Measurements from ENCODE around the gene EIF4EBP2. TPM values are rescaled to one million over a fixed set of nuclear protein-coding genes. Genes with fewer than 3 reads are reported as not detected.
A peak's percentile ranks its signal among the peaks of the same experiment; 100 is the strongest.

Gene EIF4EBP2
- polyA plus RNA-seq, 1 donor: 64.1 TPM

DNA sequence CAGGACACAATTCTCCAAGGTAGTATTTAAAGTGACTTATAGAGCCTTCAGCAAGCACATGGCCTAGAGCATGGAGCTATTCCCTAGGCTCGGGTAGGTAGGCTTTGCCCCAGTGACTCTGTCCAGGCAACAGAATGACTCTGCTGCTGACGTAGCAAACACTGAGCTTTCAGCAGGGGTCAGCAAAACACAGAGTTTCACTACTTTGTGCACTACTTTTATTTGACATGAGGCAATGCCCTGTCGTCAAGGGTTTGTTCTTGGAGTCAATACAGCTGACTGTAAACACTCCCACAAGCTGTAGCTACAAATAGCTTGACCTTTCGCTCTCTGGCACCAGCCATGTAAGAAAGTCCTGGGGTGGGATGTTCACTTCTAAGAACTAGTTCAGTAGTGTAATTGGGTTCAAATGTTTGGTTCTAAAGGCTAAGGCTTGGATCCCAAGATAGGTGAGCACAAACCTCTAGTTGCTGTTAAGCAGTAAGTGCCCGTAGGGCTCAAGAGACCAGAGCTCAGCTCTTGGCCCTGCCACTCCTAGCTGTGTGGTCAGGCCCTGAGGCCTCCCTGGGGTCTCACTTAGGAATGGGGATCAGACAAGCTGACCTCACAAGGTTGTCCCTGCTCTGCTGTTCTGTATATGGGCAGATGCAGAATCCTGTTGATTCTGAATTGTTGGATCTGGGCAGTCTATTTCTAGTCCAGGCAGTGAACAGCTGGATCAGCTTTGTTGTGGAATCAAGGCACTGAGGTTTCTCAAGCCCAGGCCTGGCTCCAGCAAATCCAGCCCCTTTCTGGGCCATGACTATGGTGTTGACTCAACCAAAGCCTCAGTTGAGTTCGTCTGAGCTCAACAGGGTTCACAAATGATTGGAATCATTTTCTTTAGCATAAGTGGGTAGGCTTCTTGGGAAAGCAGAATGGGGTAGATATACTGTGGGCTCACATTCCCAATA lies 26.8 kb downstream of the EIF4EBP2 start:
- H3K27me3 ChIP-seq (ENCODE audit: control insufficient read depth, insufficient read depth, low read length): no peaks in the 10 kb centered on the region
- WGBS (ENCODE audit: insufficient coverage, low lambda C conversion rate): no CpG with 5 or more reads among the region's 6 CpGs
- H3K9me3 ChIP-seq (ENCODE audit: control insufficient read depth, low read depth, low read length): no peaks in the 10 kb centered on the region
- peaks cover 39% of the 10 kb centered on the region for H3K36me3 ChIP-seq (ENCODE audit: control insufficient read depth, insufficient read depth, low read length)
- H3K27ac ChIP-seq (ENCODE audit: low read length): peak overlapping the region; percentile 71
- DNase-seq: peak; percentile 79 to 82
- H3K4me3 ChIP-seq (ENCODE audit: low read length): no peak overlapping the region
- H3K4me1 ChIP-seq (ENCODE audit: control insufficient read depth, insufficient read depth, low read length): peaks cover 18% of the 10 kb centered on the region

DNA sequence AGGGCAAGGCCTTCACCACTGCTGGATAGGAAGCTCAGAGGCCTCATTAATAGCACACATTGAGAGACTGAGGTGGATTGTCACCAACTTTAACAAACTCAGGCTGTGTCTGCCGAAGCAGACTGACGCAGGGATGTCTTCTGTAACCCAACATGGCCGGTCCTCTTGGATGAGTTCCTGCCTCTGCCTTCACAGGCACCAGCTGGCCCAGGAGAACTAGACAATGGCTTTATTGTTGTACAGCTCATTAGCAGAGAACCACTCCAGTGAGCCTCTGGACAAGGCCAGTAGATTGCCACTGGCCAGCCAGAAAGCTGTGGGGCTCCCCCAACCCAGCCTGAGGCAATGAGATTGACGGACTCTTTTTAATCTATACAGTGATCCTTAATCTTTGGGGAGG lies 28.2 kb downstream of the EIF4EBP2 start:
- Histone ChIP-seq H3K9me3 (ENCODE audit: control insufficient read depth, low read depth, low read length) (no peaks in the 10 kb centered on the region), H3K36me3 (ENCODE audit: control insufficient read depth, insufficient read depth, low read length) (peaks cover 30% of the 10 kb centered on the region), H3K4me3 (ENCODE audit: low read length) (no peak overlapping the region), H3K27me3 (ENCODE audit: control insufficient read depth, insufficient read depth, low read length) (no peaks in the 10 kb centered on the region), H3K27ac (ENCODE audit: low read length) (no peak overlapping the region), H3K4me1 (ENCODE audit: control insufficient read depth, insufficient read depth, low read length) (peaks cover 18% of the 10 kb centered on the region)
- no peak for DNase-seq
- WGBS (ENCODE audit: insufficient coverage, low lambda C conversion rate): no CpG with 5 or more reads among the region's 4 CpGs

- H3K27ac ChIP-seq (ENCODE audit: low read length): no peak overlapping the region
- H3K36me3 ChIP-seq (ENCODE audit: control insufficient read depth, insufficient read depth, low read length): peaks cover 27% of the 10 kb centered on the region
- no CpG with 5 or more reads among the region's 6 CpGs for WGBS (ENCODE audit: insufficient coverage, low lambda C conversion rate)
Observed at GRCh38 chr10:70432561-70433263, 28.8 kb downstream of the EIF4EBP2 start.

DNA sequence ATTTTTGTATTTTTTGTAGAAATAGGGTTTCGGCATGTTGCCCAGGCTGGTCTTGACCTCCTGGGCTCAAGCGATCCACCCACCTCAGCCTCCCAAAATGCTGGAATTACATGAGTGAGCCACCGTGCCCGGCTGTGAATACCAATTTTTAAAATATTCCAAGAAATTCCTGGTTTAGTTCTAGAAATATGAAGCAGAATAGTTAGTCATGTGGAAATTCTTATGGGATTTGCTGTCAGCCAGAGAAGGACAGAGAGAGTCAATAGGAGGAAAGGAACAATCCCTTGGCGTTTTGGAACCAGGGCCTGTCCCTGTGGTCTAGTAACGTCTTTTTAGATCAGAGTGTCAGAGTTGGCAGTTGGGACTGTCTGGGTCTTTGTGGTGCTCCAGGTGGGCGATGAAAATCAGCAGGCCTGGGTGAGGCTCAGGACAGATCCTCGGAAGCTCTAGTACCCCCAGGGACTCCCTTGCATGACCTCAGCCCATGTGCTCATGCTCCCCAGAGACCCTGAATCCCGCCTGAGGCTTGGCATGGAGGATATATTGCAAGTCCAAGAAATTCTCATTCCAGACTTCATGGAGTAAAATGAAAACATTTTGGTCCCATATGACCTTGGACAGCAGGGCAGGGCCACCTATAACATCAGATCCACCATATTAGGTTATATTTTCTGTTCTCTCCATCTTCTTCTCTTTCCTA lies 29.8 kb downstream of the EIF4EBP2 start:
- H3K4me1 ChIP-seq (ENCODE audit: control insufficient read depth, insufficient read depth, low read length): peaks cover 18% of the 10 kb centered on the region
- no peaks in the 10 kb centered on the region for H3K9me3 ChIP-seq (ENCODE audit: control insufficient read depth, low read depth, low read length)
- H3K36me3 ChIP-seq (ENCODE audit: control insufficient read depth, insufficient read depth, low read length): peaks cover 18% of the 10 kb centered on the region
- H3K4me3 ChIP-seq (ENCODE audit: low read length): no peak overlapping the region
- DNase-seq: no peak
- 90% methylated on average over 2 of the region's 9 CpGs for WGBS (ENCODE audit: insufficient coverage, low lambda C conversion rate)
- no peak overlapping the region for H3K27ac ChIP-seq (ENCODE audit: low read length)
- peaks cover 9% of the 10 kb centered on the region for H3K27me3 ChIP-seq (ENCODE audit: control insufficient read depth, insufficient read depth, low read length)

More at GRCh38 chr10:70432561-70433263, 28.8 kb downstream of the EIF4EBP2 start:
- Histone ChIP-seq H3K27me3 (ENCODE audit: control insufficient read depth, insufficient read depth, low read length) (peaks cover 2% of the 10 kb centered on the region), H3K4me3 (ENCODE audit: low read length) (no peak overlapping the region), H3K4me1 (ENCODE audit: control insufficient read depth, insufficient read depth, low read length) (peaks cover 18% of the 10 kb centered on the region), H3K9me3 (ENCODE audit: control insufficient read depth, low read depth, low read length) (no peaks in the 10 kb centered on the region)
- DNase-seq: no peak

DNA sequence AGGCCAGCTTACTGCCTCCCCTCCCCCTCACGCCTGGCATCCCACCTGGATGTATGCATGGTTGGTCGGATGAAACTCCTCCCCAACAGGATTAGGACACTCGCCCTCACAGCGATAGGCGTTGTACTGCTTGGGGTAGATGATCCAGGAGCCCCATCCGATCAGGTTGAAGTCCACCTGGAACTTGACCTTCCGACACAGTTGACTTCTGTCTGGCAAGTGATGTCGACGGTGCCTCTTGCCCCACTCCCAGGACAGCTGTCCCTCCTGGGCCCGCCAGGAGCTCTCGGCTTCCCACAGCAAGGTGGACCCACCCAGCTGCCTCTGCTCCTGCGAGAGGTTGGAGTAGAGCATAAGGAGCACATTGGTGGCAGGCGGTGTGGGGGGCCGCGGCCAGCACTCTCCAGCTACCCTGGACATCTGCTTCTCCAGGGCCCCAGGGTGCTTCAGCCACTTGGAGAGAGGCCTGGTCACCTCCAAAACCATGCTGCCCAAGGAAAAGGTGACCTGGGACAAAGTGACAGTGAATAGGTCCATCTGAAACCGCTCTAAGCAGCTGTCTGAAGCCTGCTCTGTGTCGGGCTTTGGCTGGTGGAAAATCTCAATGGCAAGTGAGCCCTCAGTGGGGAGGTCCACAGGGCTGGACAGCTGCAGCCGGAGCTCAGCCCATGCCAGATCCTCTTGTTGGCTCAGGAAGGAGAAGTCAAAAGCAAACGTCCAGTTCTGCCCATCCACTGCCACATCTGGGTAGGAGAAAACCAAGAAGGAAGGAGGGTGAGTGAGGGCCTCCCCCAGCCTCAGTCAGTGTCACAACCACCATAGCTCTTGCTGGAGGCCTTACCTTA lies 31.5 kb downstream of the EIF4EBP2 start:
- H3K4me3 ChIP-seq (ENCODE audit: low read length): no peak overlapping the region
- no CpG with 5 or more reads among the region's 19 CpGs for WGBS (ENCODE audit: insufficient coverage, low lambda C conversion rate)
- H3K27ac ChIP-seq (ENCODE audit: low read length): no peak overlapping the region
- peaks cover 14% of the 10 kb centered on the region for H3K4me1 ChIP-seq (ENCODE audit: control insufficient read depth, insufficient read depth, low read length)
- H3K27me3 ChIP-seq (ENCODE audit: control insufficient read depth, insufficient read depth, low read length): peaks cover 26% of the 10 kb centered on the region
- peaks cover under 1% of the 10 kb centered on the region for H3K9me3 ChIP-seq (ENCODE audit: control insufficient read depth, low read depth, low read length)
- peaks cover 9% of the 10 kb centered on the region for H3K36me3 ChIP-seq (ENCODE audit: control insufficient read depth, insufficient read depth, low read length)
- no peak for DNase-seq

- Histone ChIP-seq H3K27ac (ENCODE audit: low read length) (no peak overlapping the region), H3K27me3 (ENCODE audit: control insufficient read depth, insufficient read depth, low read length) (peaks cover 45% of the 10 kb centered on the region), H3K36me3 (ENCODE audit: control insufficient read depth, insufficient read depth, low read length) (peaks cover 7% of the 10 kb centered on the region), H3K4me1 (ENCODE audit: control insufficient read depth, insufficient read depth, low read length) (peaks cover 24% of the 10 kb centered on the region), H3K9me3 (ENCODE audit: control insufficient read depth, low read depth, low read length) (peaks cover 10% of the 10 kb centered on the region), H3K4me3 (ENCODE audit: low read length) (no peak overlapping the region)
- no CpG with 5 or more reads among the region's 5 CpGs for WGBS (ENCODE audit: insufficient coverage, low lambda C conversion rate)
- no peak for DNase-seq
Observed at GRCh38 chr10:70437721-70438120, 33.8 kb downstream of the EIF4EBP2 start.

GRCh38 chr10:70440296-70441160 lies 36.6 kb downstream of the EIF4EBP2 start:
- no CpG with 5 or more reads among the region's 69 CpGs for WGBS (ENCODE audit: insufficient coverage, low lambda C conversion rate)
- peaks cover 31% of the 10 kb centered on the region for H3K4me1 ChIP-seq (ENCODE audit: control insufficient read depth, insufficient read depth, low read length)
- no peak overlapping the region for H3K4me3 ChIP-seq (ENCODE audit: low read length)
- peaks cover 10% of the 10 kb centered on the region for H3K9me3 ChIP-seq (ENCODE audit: control insufficient read depth, low read depth, low read length)
- peaks cover 45% of the 10 kb centered on the region for H3K27me3 ChIP-seq (ENCODE audit: control insufficient read depth, insufficient read depth, low read length)
- peak in 1 of 2 donors; percentile 37 for DNase-seq
- peaks cover 4% of the 10 kb centered on the region for H3K36me3 ChIP-seq (ENCODE audit: control insufficient read depth, insufficient read depth, low read length)
- no peak overlapping the region for H3K27ac ChIP-seq (ENCODE audit: low read length)

GRCh38 chr10:70441161-70441894 lies 37.4 kb downstream of the EIF4EBP2 start, which contains the start of gene NODAL:
Gene NODAL (minus strand): TSS chr10:70441681. CDS start chr10:70441667, 14 bp downstream.
- Histone ChIP-seq H3K36me3 (ENCODE audit: control insufficient read depth, insufficient read depth, low read length) (no peaks in the 10 kb centered on the region), H3K4me3 (ENCODE audit: low read length) (no peak within 1 kb of the TSS), H3K27me3 (ENCODE audit: control insufficient read depth, insufficient read depth, low read length) (peaks cover 45% of the 10 kb centered on the region), H3K27ac (ENCODE audit: low read length) (no peak within 1 kb of the TSS), H3K4me1 (ENCODE audit: control insufficient read depth, insufficient read depth, low read length) (peaks cover 37% of the 10 kb centered on the region), H3K9me3 (ENCODE audit: control insufficient read depth, low read depth, low read length) (peaks cover 10% of the 10 kb centered on the region)
- WGBS (ENCODE audit: insufficient coverage, low lambda C conversion rate): no CpG with 5 or more reads among the region's 60 CpGs
- no peak for DNase-seq

Data from large intestine (tissue), 3 donors.